ENCODE data around the gene SPTBN5. TPM values are rescaled to one million over a fixed set of nuclear protein-coding genes. Genes with fewer than 3 reads are reported as not detected.
"Not testable (repeated sequence)": the region's sequence is repeated elsewhere in the genome, so short reads cannot be mapped to it uniquely, and the experiment has no call there.

Gene SPTBN5
- total RNA-seq, 1 donor from 2014 or later, result 1.7 TPM

GRCh38 chr15:41843571-41843970, 50.3 kb downstream of the SPTBN5 start:
- no peak for DNase-seq

- DNase-seq, result no peak
Measured at GRCh38 chr15:41842229-41842628, 51.6 kb downstream of the SPTBN5 start.

GRCh38 chr15:41841131-41841530, 52.7 kb downstream of the SPTBN5 start:
- DNase-seq, result no peak

GRCh38 chr15:41840673-41841072, 53.2 kb downstream of the SPTBN5 start:
- no peak for DNase-seq

- DNase-seq, result no peak
Measured at GRCh38 chr15:41839781-41840491, 53.9 kb downstream of the SPTBN5 start.

- no peak for DNase-seq
Measured at GRCh38 chr15:41838400-41838897, 55.4 kb downstream of the SPTBN5 start, which contains the start of gene PLA2G4B. Gene PLA2G4B (plus strand): TSS chr15:41838847. CDS start chr15:41838914, 67 bp downstream.

GRCh38 chr15:41836713-41837454, 57.0 kb downstream of the SPTBN5 start:
- no peak for DNase-seq

- DNase-seq, result no peak
Measured at GRCh38 chr15:41836073-41836472, 57.8 kb downstream of the SPTBN5 start.

GRCh38 chr15:41834096-41834495, 59.8 kb downstream of the SPTBN5 start:
- DNase-seq, result no peak

GRCh38 chr15:41832875-41833274, 61.0 kb downstream of the SPTBN5 start:
- DNase-seq, result no peak

- no peak for DNase-seq
Measured at GRCh38 chr15:41832208-41832607, 61.6 kb downstream of the SPTBN5 start.

- DNase-seq, result not testable (repeated sequence)
Measured at GRCh38 chr15:41831291-41831690, 62.6 kb downstream of the SPTBN5 start.

- no peak for DNase-seq
Measured at GRCh38 chr15:41829959-41830646, 63.8 kb downstream of the SPTBN5 start.

GRCh38 chr15:41828807-41829141, 65.1 kb downstream of the SPTBN5 start:
- peak; percentile 57 for DNase-seq

- DNase-seq, result peak; percentile 86
Measured at GRCh38 chr15:41827880-41828806, 65.7 kb downstream of the SPTBN5 start, which contains the start of gene JMJD7. Gene JMJD7 (plus strand): TSS chr15:41828092. CDS start chr15:41828125, 33 bp downstream.

GRCh38 chr15:41827290-41827879, 66.5 kb downstream of the SPTBN5 start:
- DNase-seq, result no peak

- no peak for DNase-seq
Measured at GRCh38 chr15:41825572-41826535, 68.0 kb downstream of the SPTBN5 start.

- no peak for DNase-seq
Measured at GRCh38 chr15:41825145-41825544, 68.7 kb downstream of the SPTBN5 start.

GRCh38 chr15:41824062-41824745, 69.6 kb downstream of the SPTBN5 start:
- DNase-seq, result no peak

Measured in skin of body (tissue), 2 donors.